K562 (cell line): Measurements from ENCODE around the gene CYBRD1. TPM values are rescaled to one million over a fixed set of nuclear protein-coding genes. Genes with fewer than 3 reads are reported as not detected.

Experiments used
- ATAC-seq: fragments of 200-7000 bp; cut with Tn5 transposase; 3 replicates; pipeline ENCODE4 v1.9.1; 2020; ENCODE audit warnings: moderate library complexity
- Bru-seq: library from RNA; stranded (reverse); fragments of 400-500 nt; gene quantifications from one replicate; lab custom pipeline; 2021; lab: Mats Ljungman, UMichigan
- BruChase-seq, 2 experiments: library from RNA; stranded (reverse); fragments of 400-500 nt; gene quantifications; one replicate each; lab custom pipeline; 2021; lab: Mats Ljungman, UMichigan
- BruUV-seq: library from RNA; stranded (reverse); fragments of 400-500 nt; replicated peaks from 2 replicates; lab custom pipeline; 2021; lab: Mats Ljungman, UMichigan
- CTCF ChIA-PET: fragments of 300-600 bp; formaldehyde crosslinking; extraction: SDS; loops from one replicate; lab custom pipeline; 2021; ENCODE audit warnings: low intra/inter-chr PET ratio; lab: Yijun Ruan, JAX
- POLR2A ChIA-PET: fragments of 300-600, 350-650 bp; sonication (Branson Sonifier 250); formaldehyde crosslinking; extraction: SDS; loops from one replicate; lab custom pipeline; 2021; ENCODE audit warnings: antibody characterized with exemption, inconsistent platforms; lab: Yijun Ruan, JAX
- DNase-seq, 4 experiments: peaks; one replicate each; pipeline versions ENCODE4 v3.0.0 to v3.0.0-alpha.2; 2011 to 2018; ENCODE audit warnings: low spot score in 3 of 4, mixed read lengths in 3 of 4; ENCODE audit errors: extremely low read depth in 1 of 4
- FAIRE-seq: peaks from 2 replicates; lab custom pipeline; 2011; peaks lifted over from hg19 to GRCh38; lab: Jason Lieb, UNC
- H2AFZ ChIP-seq: 2 replicates; pipeline ENCODE4 v1.6.0; 2011; ENCODE audit warnings: low read depth, low read length, control low read depth, inconsistent platforms
- H3K27ac ChIP-seq: fragments of 200-600 bp; 3 replicates; pipeline ENCODE4 v1.8.0; 2011; ENCODE audit warnings: low read depth, mild to moderate bottlenecking, control low read depth, inconsistent platforms, low read length, moderate library complexity, mixed read lengths; ENCODE audit errors: extremely low read depth
- H3K27me3 ChIP-seq, 2 experiments: fragments of 300-600 bp in 1 of 2; 2 replicates in 1 of 2; 3 replicates in 1 of 2; pipeline versions ENCODE4 v1.6.0 to v1.8.0; 2011; ENCODE audit warnings: inconsistent platforms in 2 of 2, low read length in 2 of 2, mild to moderate bottlenecking in 1 of 2, mixed read lengths in 1 of 2, moderate library complexity in 1 of 2; ENCODE audit not compliant: control insufficient read depth in 2 of 2, insufficient read depth in 2 of 2
- H3K36me3 ChIP-seq: fragments of 300-600 bp; 3 replicates; pipeline ENCODE4 v1.8.0; 2011; ENCODE audit warnings: mild to moderate bottlenecking, low read length, inconsistent platforms; ENCODE audit not compliant: control insufficient read depth, insufficient read depth
- H3K4me1 ChIP-seq, 2 experiments: fragments of 200-600 bp in 1 of 2; replicated peaks in 1 of 2; 2 replicates in 1 of 2; 3 replicates in 1 of 2; pipeline versions ENCODE4 v1.5.1 to v1.8.0; 2011; ENCODE audit warnings: inconsistent platforms in 2 of 2, low read length in 2 of 2, mild to moderate bottlenecking in 1 of 2, mixed read lengths in 1 of 2, moderate library complexity in 1 of 2; ENCODE audit not compliant: control insufficient read depth in 2 of 2, insufficient read depth in 2 of 2
- H3K4me2 ChIP-seq: 2 replicates; pipeline ENCODE4 v1.6.1; 2011; ENCODE audit warnings: low read length, control low read depth, inconsistent platforms, mixed read lengths; ENCODE audit not compliant: insufficient read depth
- H3K4me3 ChIP-seq: fragments of 200-600 bp; sonication (generic), shearing (Covaris generic); 2 replicates; pipeline ENCODE4 v1.5.1; 2016; ENCODE audit warnings: control low read depth, inconsistent platforms
- H3K79me2 ChIP-seq: fragments of 200-600 bp; 3 replicates; pipeline ENCODE4 v1.8.0; 2011; ENCODE audit warnings: low read length, inconsistent platforms; ENCODE audit not compliant: control insufficient read depth, insufficient read depth
- H3K9ac ChIP-seq, 2 experiments: 2 replicates each; pipeline versions ENCODE4 v1.6.0 to v1.6.1; 2011; ENCODE audit warnings: low read depth in 2 of 2, low read length in 2 of 2, control low read depth in 1 of 2, inconsistent platforms in 1 of 2, mild to moderate bottlenecking in 1 of 2, mixed read lengths in 1 of 2; ENCODE audit not compliant: insufficient read depth in 1 of 2
- H3K9me1 ChIP-seq: one replicate; pipeline ENCODE4 v1.6.0; 2011; ENCODE audit warnings: inconsistent platforms, mild to moderate bottlenecking, low read length, moderate library complexity; ENCODE audit not compliant: control insufficient read depth, insufficient read depth
- H3K9me3 ChIP-seq: replicated peaks from 2 replicates; pipeline ENCODE4 v1.5.1; 2011; ENCODE audit warnings: low read depth, low read length, inconsistent platforms; ENCODE audit not compliant: control insufficient read depth, insufficient read depth
- H4K20me1 ChIP-seq: replicated peaks from 2 replicates; pipeline ENCODE4 v1.6.1; 2011; ENCODE audit warnings: low read length, inconsistent platforms, mixed read lengths; ENCODE audit not compliant: control insufficient read depth, insufficient read depth
- ARID3A ChIP-seq: IDR thresholded peaks from 2 replicates; pipeline ENCODE4 v1.6.1; 2012; ENCODE audit warnings: low read depth, low read length, improper control_type of control experiment, borderline replicate concordance
- CHD2 ChIP-seq: IDR thresholded peaks from 2 replicates; pipeline ENCODE4 v1.6.1; 2011; ENCODE audit warnings: low read depth, low read length
- COPS2 ChIP-seq: fragments of 450-650 bp; conservative IDR thresholded peaks from 2 replicates; pipeline ENCODE4 v1.6.1; 2016; ENCODE audit warnings: mild to moderate bottlenecking, moderate library complexity
- EZH2 ChIP-seq: IDR thresholded peaks from 2 replicates; pipeline ENCODE4 v1.6.1; 2012; ENCODE audit warnings: low read depth, mild to moderate bottlenecking, inconsistent platforms, low read length, borderline replicate concordance
- GABPA ChIP-seq: fragments of 200-800 bp; sonication (Bioruptor generic); conservative IDR thresholded peaks from 2 replicates; pipeline ENCODE4 v1.6.1; 2016; ENCODE audit warnings: low read depth, missing genetic modification characterization, missing compliant biosample characterization
- GTF3C2 ChIP-seq: IDR thresholded peaks from 3 replicates; pipeline ENCODE4 v1.6.1; 2011; ENCODE audit warnings: borderline replicate concordance, mild to moderate bottlenecking, moderate library complexity; ENCODE audit not compliant: insufficient read length; ENCODE audit errors: extremely low read depth
- TRIM24 ChIP-seq, 2 experiments: fragments of 450-650 bp; IDR thresholded peaks; 2 replicates each; pipeline ENCODE4 v1.6.1; 2016
- XRCC5 ChIP-seq: fragments of 200-400 bp; formaldehyde crosslinking; IDR thresholded peaks from 2 replicates; pipeline ENCODE4 v1.6.1; 2017; ENCODE audit warnings: low read depth, mild to moderate bottlenecking, low read length
- WGBS: fragments of 100-300 bp; shearing (Covaris generic); methylation state at CpG from one replicate; pipeline ENCODE4 v1.1.6; 2016; ENCODE audit warnings: low coverage, mixed read lengths; ENCODE audit not compliant: insufficient coverage; ENCODE audit errors: missing lambda C conversion rate; 5-methylcytosine and 5-hydroxymethylcytosine counted together
- in situ Hi-C: fragments of 300-500 bp; cut with MboI; formaldehyde crosslinking; loops from 4 replicates; pipeline ENCODE4 v1.15.0; 2018; ENCODE audit warnings: inconsistent platforms, mixed read lengths
- intact Hi-C: fragments of 100-400 bp; cut with micrococcal nuclease; formaldehyde crosslinking; loops from 2 replicates; pipeline ENCODE4 v1.14.2; 2022
- long read RNA-seq, 3 experiments: library from polyadenylated mRNA in 2 of 3; library from RNA in 1 of 3; unstranded in 2 of 3; stranded (forward) in 1 of 3; transcript quantifications; one replicate each; pipeline ENCODE4 v2.0.0, GENCODE V29; 2019 to 2022
- polyA minus RNA-seq, 3 experiments: library from RNA; depleted of rRNA, polyadenylated mRNA; stranded (reverse); fragments of >200 nt; gene quantifications; 2 replicates each; pipeline ENCODE4 v1.2.3, GENCODE V29; 2011
- polyA plus RNA-seq, 8 experiments: library from polyadenylated mRNA; depleted of rRNA in 4 of 8; stranded (reverse) in 5 of 8; unstranded in 3 of 8; fragments of >200 nt; fragmentation: Nextera tagmentation in 2 of 8; fragmentation: Illumina TruSeq in 1 of 8; extraction: Ambion mirVana in 2 of 8; extraction: Trizol in 1 of 8; gene quantifications; 2 replicates each; pipeline versions ENCODE4 v1.2.1 to v1.2.3, GENCODE V29; 2011 to 2014; ENCODE audit warnings: inconsistent platforms in 1 of 8, missing spikeins in 1 of 8
- total RNA-seq, 7 experiments: library from RNA; depleted of rRNA in 6 of 7; stranded (reverse); fragments of >200 nt in 6 of 7; fragmentation: Illumina TruSeq in 2 of 7; extraction: Trizol in 2 of 7; gene quantifications; 2 replicates each; pipeline versions ENCODE4 v1.2.1 to v1.2.3, GENCODE V29; 2011 to 2021; ENCODE audit warnings: low replicate concordance in 1 of 7

Gene CYBRD1
- total RNA-seq (2011; cell fraction: chromatin; rRNA removed; ENCODE audit: low replicate concordance): 24.5 and 40.6 TPM in 2 replicates
- total RNA-seq (2011; cell fraction: nucleolus; rRNA removed): 19.3 and 19.7 TPM in 2 replicates
- 25.8 and 45.2 TPM in 2 replicates for total RNA-seq (2011; cell fraction: nucleoplasm; rRNA removed)
- total RNA-seq (2014; rRNA removed): 12.4 and 14.0 TPM in 2 replicates
- total RNA-seq (2014; rRNA removed; fragmentation: Illumina TruSeq; extraction: Trizol): 15.6 and 18.7 TPM in 2 replicates
- 15.3 and 16.2 TPM in 2 replicates for total RNA-seq (2015; rRNA removed; fragmentation: Illumina TruSeq; extraction: Trizol)
- total RNA-seq (2021): 21.6 and 22.4 TPM in 2 replicates
- 20.1 and 25.6 TPM in 2 replicates for polyA plus RNA-seq (2011; rRNA removed)
- 23.2 and 28.5 TPM in 2 replicates for polyA plus RNA-seq (2011; cell fraction: cytosol; rRNA removed)
- 22.5 and 26.8 TPM in 2 replicates for polyA plus RNA-seq (2011; cell fraction: nucleus; rRNA removed)
- 15.7 and 16.9 TPM in 2 replicates for polyA plus RNA-seq (2012)
- 14.9 and 15.8 TPM in 2 replicates for polyA plus RNA-seq (2014; fragmentation: Illumina TruSeq; extraction: Trizol)
- 10 to 100 TPM in 1 of 2 experiments, 1 to 10 TPM in 1; 9.6 to 10.7 TPM for polyA plus RNA-seq (2014; fragmentation: Nextera tagmentation; extraction: Ambion mirVana)
- 12.4 and 15.6 TPM in 2 replicates for polyA plus RNA-seq (2014; rRNA removed)
- 13.3 and 16.3 TPM in 2 replicates for polyA minus RNA-seq (2011; rRNA and poly(A)+ RNA removed)
- polyA minus RNA-seq (2011; cell fraction: cytosol; rRNA and poly(A)+ RNA removed): 10.7 and 11.7 TPM in 2 replicates
- 8.5 and 14.1 TPM in 2 replicates for polyA minus RNA-seq (2011; cell fraction: nucleus; rRNA and poly(A)+ RNA removed)
- Bru-seq, nascent RNA: percentile 78 among the genes with signal in this experiment
- BruChase-seq, experiment 1, labeled RNA remaining after a 2-hour chase: percentile 86 among the genes with signal in this experiment
- percentile 88 among the genes with signal in this experiment for BruChase-seq, experiment 2, labeled RNA remaining after a 6-hour chase
- long read RNA-seq, experiment 1, full-length matches to known transcripts: 13 of 17 reads
- long read RNA-seq, experiment 1, partial matches to known transcripts: 0 of 17 reads
- long read RNA-seq, experiment 1, other reads (novel, unspliced or antisense): 4 of 17 reads
- long read RNA-seq, experiment 2, full-length matches to known transcripts: 13 of 20 reads
- long read RNA-seq, experiment 2, partial matches to known transcripts: 0 of 20 reads
- long read RNA-seq, experiment 2, other reads (novel, unspliced or antisense): 7 of 20 reads
- long read RNA-seq, experiment 3, full-length matches to known transcripts: 13 of 13 reads
- long read RNA-seq, experiment 3, partial matches to known transcripts: 0 of 13 reads
- long read RNA-seq, experiment 3, other reads (novel, unspliced or antisense): 0 of 13 reads

DNA sequence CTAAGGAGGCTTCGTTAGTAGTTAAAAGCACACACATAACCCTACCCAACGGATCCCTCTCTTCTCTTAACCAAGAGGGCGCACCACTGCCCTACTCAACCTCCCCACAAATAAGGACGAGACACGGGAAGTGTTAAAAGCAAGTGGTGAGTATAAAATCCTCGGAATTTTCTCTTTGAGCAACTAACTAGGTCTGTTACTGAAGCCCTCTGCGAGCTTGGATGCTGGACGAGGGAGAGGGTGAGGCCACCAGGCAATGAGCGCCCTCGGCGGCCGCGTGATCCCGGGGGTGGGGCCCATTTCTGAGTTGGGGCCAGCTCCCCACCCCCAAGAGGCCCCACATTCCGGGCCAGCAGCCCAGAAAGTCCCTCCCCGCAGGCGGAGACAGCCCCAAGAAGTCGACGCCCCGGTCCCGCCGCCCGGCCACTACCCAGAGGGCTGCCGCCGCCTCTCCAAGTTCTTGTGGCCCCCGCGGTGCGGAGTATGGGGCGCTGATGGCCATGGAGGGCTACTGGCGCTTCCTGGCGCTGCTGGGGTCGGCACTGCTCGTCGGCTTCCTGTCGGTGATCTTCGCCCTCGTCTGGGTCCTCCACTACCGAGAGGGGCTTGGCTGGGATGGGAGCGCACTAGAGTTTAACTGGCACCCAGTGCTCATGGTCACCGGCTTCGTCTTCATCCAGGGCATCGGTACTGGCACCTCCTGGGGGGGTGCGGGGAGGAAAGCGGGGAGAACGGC, at the start of gene CYBRD1:
Gene CYBRD1 (plus strand): TSS at position 423 of the 736 bp plus-strand sequence. CDS start 72 bp downstream, at position 495.
- ATAC-seq (peak; percentile 84), FAIRE-seq (peak; percentile 75), DNase-seq (peak; percentile 92 to 96 (median 92))
- BruUV-seq: no TSS peak
- Histone ChIP-seq H3K4me2 (peak within 1 kb of the TSS; percentile 93), H3K27me3 (no peaks in the 10 kb centered on the region), H3K4me3 (peak within 1 kb of the TSS; percentile 82), H4K20me1 (no peaks in the 10 kb centered on the region; the same call in 1 of the 2 replicates), H3K9me3 (no peaks in the 10 kb centered on the region), H3K9ac (peak within 1 kb of the TSS; percentile 76 to 93), H3K79me2 (peaks cover 43% of the 10 kb centered on the region), H3K9me1 (no peaks in the 10 kb centered on the region), H3K27ac (peak within 1 kb of the TSS; percentile 92), H3K4me1 (peaks cover 17 to 19% of the 10 kb centered on the region in 2 experiments), H2AFZ (peak within 1 kb of the TSS; percentile 99), H3K36me3 (peaks cover 4% of the 10 kb centered on the region; the same call in 2 of the 3 replicates)
- in situ Hi-C loops: no loop called here
- ChIA-PET CTCF (interaction anchor here (0.6 kb wide), 1 partner anchor 27 kb away, joined by 3 read pairs; no protein-coding TSS in a partner anchor), POLR2A (interaction anchor here (0.7 to 4.8 kb wide), 8 partner anchors 9 to 90 kb away, joined by 3 to 51 read pairs (median 10); partner anchors contain the start of genes DCAF17 and METTL8)
- under 1% methylated on average over 42 of the region's 45 CpGs for WGBS
- intact Hi-C loops: loop anchor here (5.0 to 10.0 kb wide), 3 partner anchors 55 to 547 kb away; partner anchors contain the start of gene TLK1
- TF ChIP-seq GABPA (0 out of 2 replicates have a peak, but pooled peaks have one; percentile 32), ARID3A (no peak), GTF3C2 (no peak), TRIM24 (IDR thresholded peaks at IDR 0.05) (0 out of 4 replicates have a peak, but pooled peaks of 1 of the 2 experiments have one; percentile 10), COPS2 (no peak), CHD2 (no peak), EZH2 (no peak), XRCC5 (peak; percentile 68; the same call in 1 of the 2 replicates)
